H1 (cell line): ENCODE measurements around the gene YEATS2. TPM values are rescaled to one million over a fixed set of nuclear protein-coding genes. Genes with fewer than 3 reads are reported as not detected.
"Not testable (repeated sequence)": the region's sequence is repeated elsewhere in the genome, so short reads cannot be mapped to it uniquely, and the experiment has no call there.

ENCODE experiments used
- CTCF ChIA-PET: fragments of 300-600 bp; sonication (Branson Sonifier 250); formaldehyde crosslinking; loops from one replicate; lab custom pipeline; 2021; ENCODE audit not compliant: partially characterized antibody; lab: Charles Lee
- POLR2A ChIA-PET: fragments of 300-600 bp; sonication (Branson Sonifier 250); formaldehyde crosslinking; loops from one replicate; lab custom pipeline; 2021; ENCODE audit warnings: inconsistent platforms; ENCODE audit not compliant: partially characterized antibody; lab: Charles Lee
- DNase-seq, 2 experiments: peaks; one replicate each; pipeline versions ENCODE4 v3.0.0 to v3.0.0-alpha.2; 2010 to 2022; ENCODE audit warnings: low spot score in 2 of 2, low read depth in 1 of 2, mixed read lengths in 1 of 2
- FAIRE-seq: peaks from 2 replicates; lab custom pipeline; 2011; peaks lifted over from hg19 to GRCh38; lab: Jason Lieb, UNC
- H2AFZ ChIP-seq: 2 replicates; pipeline ENCODE4 v1.8.1; 2012; ENCODE audit warnings: low read length, inconsistent platforms
- H2AK5ac ChIP-seq: 2 replicates; pipeline ENCODE4 v1.6.1; 2013; ENCODE audit warnings: low read depth, low read length
- H2BK120ac ChIP-seq: replicated peaks from 2 replicates; pipeline ENCODE3; 2013; ENCODE audit warnings: low read depth, low read length, inconsistent platforms
- H2BK12ac ChIP-seq: 2 replicates; pipeline ENCODE4 v1.6.1; 2013; ENCODE audit warnings: low read depth, low read length
- H2BK15ac ChIP-seq: 2 replicates; pipeline ENCODE4 v1.6.1; 2013; ENCODE audit warnings: low read length
- H2BK20ac ChIP-seq: 2 replicates; pipeline ENCODE4 v1.6.1; 2013; ENCODE audit warnings: low read length
- H2BK5ac ChIP-seq: 2 replicates; pipeline ENCODE4 v1.6.1; 2013; ENCODE audit warnings: low read depth, low read length
- H3K14ac ChIP-seq: 2 replicates; pipeline ENCODE4 v1.6.1; 2013; ENCODE audit warnings: inconsistent platforms; ENCODE audit not compliant: insufficient read length
- H3K18ac ChIP-seq: 2 replicates; pipeline ENCODE4 v1.6.1; 2013; ENCODE audit warnings: low read length; ENCODE audit errors: extremely low read depth
- H3K23ac ChIP-seq: 2 replicates; pipeline ENCODE4 v1.6.1; 2013; ENCODE audit warnings: inconsistent platforms; ENCODE audit not compliant: insufficient read length
- H3K23me2 ChIP-seq: 2 replicates; pipeline ENCODE4 v1.6.1; 2013; ENCODE audit warnings: low read depth, low read length
- H3K27ac ChIP-seq: 2 replicates; pipeline ENCODE4 v1.6.1; 2011; ENCODE audit warnings: low read depth, low read length, inconsistent platforms
- H3K27me3 ChIP-seq, 4 experiments: replicated peaks in 1 of 4; 1 replicate in 1 of 4; 2 replicates in 3 of 4; pipeline versions ENCODE4 v1.6.1 to v1.8.1; 2011 to 2013; ENCODE audit warnings: low read length in 3 of 4, mild to moderate bottlenecking in 3 of 4, inconsistent platforms in 2 of 4, mixed read lengths in 2 of 4, moderate library complexity in 1 of 4; ENCODE audit not compliant: control insufficient read depth in 3 of 4, insufficient read depth in 3 of 4; ENCODE audit errors: extremely low read depth in 1 of 4
- H3K36me3 ChIP-seq, 4 experiments: 2 replicates each; pipeline versions ENCODE4 v1.6.1 to v1.8.1; 2011 to 2013; ENCODE audit warnings: mild to moderate bottlenecking in 4 of 4, low read length in 3 of 4, moderate library complexity in 2 of 4, control low read depth in 1 of 4, inconsistent platforms in 1 of 4; ENCODE audit not compliant: insufficient read depth in 4 of 4, control insufficient read depth in 2 of 4
- H3K4ac ChIP-seq: replicated peaks from 2 replicates; pipeline ENCODE3; 2013; ENCODE audit warnings: low read length, low read depth, mixed read lengths, inconsistent platforms; ENCODE audit not compliant: insufficient read length
- H3K4me1 ChIP-seq, 4 experiments: replicated peaks in 1 of 4; 1 replicate in 1 of 4; 2 replicates in 3 of 4; pipeline versions ENCODE4 v1.6.1 to v1.8.1; 2011 to 2013; ENCODE audit warnings: low read length in 3 of 4, inconsistent platforms in 2 of 4, mixed read lengths in 1 of 4; ENCODE audit not compliant: insufficient read depth in 4 of 4, control insufficient read depth in 3 of 4
- H3K4me2 ChIP-seq, 2 experiments: 2 replicates each; pipeline versions ENCODE4 v1.6.1 to v1.8.1; 2011 to 2013; ENCODE audit warnings: low read depth in 2 of 2, low read length in 2 of 2, control low read depth in 1 of 2, inconsistent platforms in 1 of 2, mild to moderate bottlenecking in 1 of 2; ENCODE audit not compliant: insufficient read depth in 1 of 2
- H3K4me3 ChIP-seq, 4 experiments: fragments of 200-600, 300-600 bp in 1 of 4; sonication (generic), shearing (Covaris generic), sonication (Bioruptor Twin) in 1 of 4; 2 replicates each; pipeline versions ENCODE4 v1.5.1 to v1.8.1; 2011 to 2016; ENCODE audit warnings: low read length in 4 of 4, low read depth in 3 of 4, control low read depth in 2 of 4, inconsistent platforms in 2 of 4, mild to moderate bottlenecking in 2 of 4, mixed read lengths in 1 of 4, moderate library complexity in 1 of 4; ENCODE audit not compliant: insufficient read depth in 2 of 4; ENCODE audit errors: extremely low read depth in 1 of 4
- H3K56ac ChIP-seq: replicated peaks from 2 replicates; pipeline ENCODE3; 2013; ENCODE audit warnings: low read depth, mild to moderate bottlenecking, mixed read lengths, low read length, inconsistent platforms; ENCODE audit not compliant: insufficient read length
- H3K79me1 ChIP-seq: 2 replicates; pipeline ENCODE4 v1.6.1; 2013; ENCODE audit warnings: low read depth, low read length, control low read depth
- H3K79me2 ChIP-seq, 2 experiments: 2 replicates each; pipeline versions ENCODE4 v1.6.1 to v1.8.1; 2012 to 2013; ENCODE audit warnings: low read length in 2 of 2, mild to moderate bottlenecking in 2 of 2, inconsistent platforms in 1 of 2; ENCODE audit not compliant: insufficient read depth in 2 of 2, control insufficient read depth in 1 of 2
- H3K9ac ChIP-seq, 4 experiments: replicated peaks in 1 of 4; 1 replicate in 1 of 4; 2 replicates in 3 of 4; pipeline versions ENCODE4 v1.6.1 to v1.8.1; 2011 to 2013; ENCODE audit warnings: low read depth in 3 of 4, low read length in 3 of 4, control low read depth in 2 of 4, mild to moderate bottlenecking in 2 of 4, moderate library complexity in 2 of 4, inconsistent platforms in 1 of 4; ENCODE audit errors: extremely low read depth in 1 of 4
- H3K9me3 ChIP-seq, 2 experiments: 2 replicates each; pipeline versions ENCODE4 v1.6.1 to v1.8.1; 2012 to 2013; ENCODE audit warnings: mild to moderate bottlenecking in 2 of 2, moderate library complexity in 2 of 2, control low read depth in 1 of 2, inconsistent platforms in 1 of 2, low read depth in 1 of 2, low read length in 1 of 2, mixed read lengths in 1 of 2; ENCODE audit not compliant: insufficient read depth in 2 of 2
- H4K20me1 ChIP-seq, 2 experiments: replicated peaks in 1 of 2; 2 replicates each; pipeline versions ENCODE3 to v1.8.1; 2011 to 2013; ENCODE audit warnings: inconsistent platforms in 2 of 2, low read length in 2 of 2, mild to moderate bottlenecking in 1 of 2; ENCODE audit not compliant: insufficient read depth in 2 of 2, control insufficient read depth in 1 of 2
- H4K5ac ChIP-seq: 2 replicates; pipeline ENCODE4 v1.6.1; 2013; ENCODE audit warnings: low read length, low read depth, mixed read lengths, inconsistent platforms; ENCODE audit not compliant: insufficient read length
- H4K8ac ChIP-seq: 2 replicates; pipeline ENCODE4 v1.8.0; 2013; ENCODE audit warnings: mild to moderate bottlenecking, moderate library complexity, low read length, inconsistent platforms; ENCODE audit not compliant: insufficient read depth; ENCODE audit errors: extremely low read depth
- H4K91ac ChIP-seq: replicated peaks from 2 replicates; pipeline ENCODE3; 2013; ENCODE audit warnings: low read length, mixed read lengths, inconsistent platforms; ENCODE audit not compliant: insufficient read length
- WGBS, 2 experiments: shearing (Covaris generic) in 1 of 2; methylation state at CpG; one replicate each; pipeline versions ENCODE4 v1.1.6 to v1.1.7; 2013 to 2015; ENCODE audit warnings: low lambda C conversion rate in 2 of 2, mixed read lengths in 2 of 2, inconsistent platforms in 1 of 2, low coverage in 1 of 2, missing lambda C conversion rate in 1 of 2; ENCODE audit not compliant: insufficient replicate concordance in 2 of 2, insufficient coverage in 1 of 2, insufficient read length in 1 of 2; ENCODE audit errors: extremely low coverage in 1 of 2, missing lambda C conversion rate in 1 of 2; 5-methylcytosine and 5-hydroxymethylcytosine counted together
- polyA plus RNA-seq, 7 experiments: library from polyadenylated mRNA; depleted of rRNA in 3 of 7; stranded (reverse) in 5 of 7; unstranded in 2 of 7; fragments of >200 nt in 5 of 7; fragments of 200-250 nt in 2 of 7; gene quantifications; 1 replicate in 5 of 7; 2 replicates in 1 of 7; 4 replicates in 1 of 7; pipeline versions ENCODE4 v1.2.1 to v1.2.3, GENCODE V29; 2011 to 2013; ENCODE audit warnings: missing spikeins in 2 of 7, mixed read lengths in 2 of 7
- total RNA-seq: library from RNA; stranded (reverse); fragmentation: NEBNext Ultra II Directional; extraction: Animal tissue kit (Norgen Biotek cat#: 25700); gene quantifications from 2 replicates; pipeline ENCODE4 v1.2.1, GENCODE V29; 2021

Gene YEATS2
- total and polyA plus RNA-seq, 2 of the 8 experiments (the other 6 are each of a cell fraction or from before 2014, with no cell fraction given), result 35.3 to 53.7 TPM

DNA sequence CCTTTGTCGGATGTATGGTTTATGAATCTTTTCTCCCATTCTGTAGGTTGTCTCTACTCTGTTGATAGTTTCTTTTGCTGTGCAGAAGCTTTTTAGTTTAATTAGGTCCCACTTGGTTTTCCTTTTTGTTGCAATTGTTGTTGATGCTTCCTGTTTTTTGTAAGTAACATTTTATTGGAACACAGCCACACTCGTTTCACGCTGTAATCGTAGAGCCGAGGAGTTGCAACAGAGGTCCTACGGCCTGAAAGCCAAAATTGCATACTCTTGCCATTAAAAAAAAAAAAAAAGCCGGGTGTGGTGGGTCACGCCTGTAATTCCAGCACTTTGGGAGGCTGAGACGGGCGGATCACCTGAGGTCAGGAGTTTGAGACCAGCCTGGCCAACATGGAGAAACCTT, 86.9 kb downstream of the YEATS2 start:
- H4K20me1 ChIP-seq, H3K4me2 ChIP-seq, H3K4me3 ChIP-seq, H3K27me3 ChIP-seq, H3K9ac ChIP-seq, H2BK12ac ChIP-seq, H3K4ac ChIP-seq, H3K9me3 ChIP-seq, CTCF ChIA-PET, H3K14ac ChIP-seq, H3K18ac ChIP-seq, H3K23me2 ChIP-seq, H4K91ac ChIP-seq, H3K56ac ChIP-seq, H2AFZ ChIP-seq, H3K79me2 ChIP-seq, H2BK120ac ChIP-seq, H2BK15ac ChIP-seq, H2BK20ac ChIP-seq, H3K79me1 ChIP-seq, POLR2A ChIA-PET, H2BK5ac ChIP-seq, DNase-seq, FAIRE-seq, H3K4me1 ChIP-seq, H2AK5ac ChIP-seq, H3K23ac ChIP-seq, H3K27ac ChIP-seq, H4K8ac ChIP-seq, H4K5ac ChIP-seq: not testable (repeated sequence)
- WGBS, 2 experiments, result 92% methylated on average over 7 of the region's 10 CpGs; no CpG with 5 or more reads in 1 of the 2 experiments
- peaks cover 17 to 71% (median 53%) of the 10 kb centered on the region in 4 experiments for H3K36me3 ChIP-seq
